IPS-15b (cell line): Measurements from ENCODE around the gene FEN1.

Experiments
- H3K27me3 ChIP-seq: one replicate; pipeline ENCODE4 v1.6.1; 2013; ENCODE audit warnings: low read length; ENCODE audit not compliant: control insufficient read depth, insufficient read depth
- H3K36me3 ChIP-seq: one replicate; pipeline ENCODE4 v1.6.1; 2013; ENCODE audit warnings: low read length; ENCODE audit not compliant: control insufficient read depth, insufficient read depth
- H3K4me1 ChIP-seq: one replicate; pipeline ENCODE4 v1.6.1; 2013; ENCODE audit warnings: mild to moderate bottlenecking, low read length; ENCODE audit not compliant: control insufficient read depth, insufficient read depth
- H3K4me3 ChIP-seq: one replicate; pipeline ENCODE4 v1.5.1; 2013; ENCODE audit warnings: low read depth, low read length
- H3K9ac ChIP-seq: one replicate; pipeline ENCODE4 v1.6.1; 2013; ENCODE audit warnings: low read depth, mild to moderate bottlenecking, low read length
- H3K9me3 ChIP-seq: one replicate; pipeline ENCODE4 v1.6.1; 2013; ENCODE audit warnings: mild to moderate bottlenecking, low read length; ENCODE audit not compliant: control insufficient read depth, insufficient read depth

Gene FEN1

GRCh38 chr11:61771985-61772455, 20.7 kb upstream of the FEN1 start:
- Histone ChIP-seq H3K4me1 (peaks cover 2% of the 10 kb centered on the region), H3K9ac (peak overlapping the region; percentile 37), H3K36me3 (no peaks in the 10 kb centered on the region), H3K9me3 (no peaks in the 10 kb centered on the region), H3K27me3 (no peaks in the 10 kb centered on the region), H3K4me3 (no peak overlapping the region)

- no peaks in the 10 kb centered on the region for H3K36me3 ChIP-seq
- H3K4me1 ChIP-seq: peaks cover 2% of the 10 kb centered on the region
- H3K4me3 ChIP-seq: no peak overlapping the region
- no peaks in the 10 kb centered on the region for H3K27me3 ChIP-seq
- H3K9ac ChIP-seq: no peak overlapping the region
- H3K9me3 ChIP-seq: no peaks in the 10 kb centered on the region
These were observed 19.4 kb upstream of the FEN1 start for GRCh38 chr11:61773356-61773755.

GRCh38 chr11:61773809-61774208, 18.9 kb upstream of the FEN1 start:
- Histone ChIP-seq H3K36me3 (peaks cover 2% of the 10 kb centered on the region), H3K4me1 (peaks cover 2% of the 10 kb centered on the region), H3K27me3 (no peaks in the 10 kb centered on the region), H3K4me3 (no peak overlapping the region), H3K9me3 (no peaks in the 10 kb centered on the region), H3K9ac (no peak overlapping the region)

GRCh38 chr11:61774411-61774810, 18.3 kb upstream of the FEN1 start:
- no peaks in the 10 kb centered on the region for H3K9me3 ChIP-seq
- no peak overlapping the region for H3K4me3 ChIP-seq

GRCh38 chr11:61775106-61775505, 17.6 kb upstream of the FEN1 start:
- Histone ChIP-seq H3K27me3 (no peaks in the 10 kb centered on the region), H3K9me3 (no peaks in the 10 kb centered on the region), H3K4me3 (no peak overlapping the region), H3K36me3 (peaks cover 2% of the 10 kb centered on the region), H3K9ac (no peak overlapping the region), H3K4me1 (peaks cover 2% of the 10 kb centered on the region)

More at GRCh38 chr11:61774411-61774810, 18.3 kb upstream of the FEN1 start:
- no peak overlapping the region for H3K9ac ChIP-seq
- peaks cover 2% of the 10 kb centered on the region for H3K4me1 ChIP-seq
- no peaks in the 10 kb centered on the region for H3K27me3 ChIP-seq
- peaks cover 2% of the 10 kb centered on the region for H3K36me3 ChIP-seq

- H3K9me3 ChIP-seq: no peaks in the 10 kb centered on the region
- H3K36me3 ChIP-seq: peaks cover 2% of the 10 kb centered on the region
These were observed 16.8 kb upstream of the FEN1 start for GRCh38 chr11:61775606-61776554.

GRCh38 chr11:61776561-61777075, 16.1 kb upstream of the FEN1 start:
- no peak overlapping the region for H3K4me3 ChIP-seq
- H3K9me3 ChIP-seq: no peaks in the 10 kb centered on the region
- no peaks in the 10 kb centered on the region for H3K27me3 ChIP-seq
- no peak overlapping the region for H3K9ac ChIP-seq
- H3K4me1 ChIP-seq: no peaks in the 10 kb centered on the region
- H3K36me3 ChIP-seq: peaks cover 2% of the 10 kb centered on the region

More at GRCh38 chr11:61775606-61776554, 16.8 kb upstream of the FEN1 start:
- Histone ChIP-seq H3K27me3 (no peaks in the 10 kb centered on the region), H3K4me1 (peaks cover 2% of the 10 kb centered on the region), H3K4me3 (no peak overlapping the region), H3K9ac (no peak overlapping the region)

- H3K27me3 ChIP-seq: no peaks in the 10 kb centered on the region
- no peak overlapping the region for H3K9ac ChIP-seq
- no peak overlapping the region for H3K4me3 ChIP-seq
- H3K9me3 ChIP-seq: no peaks in the 10 kb centered on the region
- H3K36me3 ChIP-seq: peaks cover 4% of the 10 kb centered on the region
- H3K4me1 ChIP-seq: no peaks in the 10 kb centered on the region
These were observed 15.2 kb upstream of the FEN1 start for GRCh38 chr11:61777234-61778090.

GRCh38 chr11:61778357-61778886, 14.3 kb upstream of the FEN1 start:
- Histone ChIP-seq H3K27me3 (no peaks in the 10 kb centered on the region), H3K9me3 (no peaks in the 10 kb centered on the region), H3K9ac (no peak overlapping the region), H3K4me1 (no peaks in the 10 kb centered on the region), H3K4me3 (no peak overlapping the region), H3K36me3 (peaks cover 4% of the 10 kb centered on the region)

GRCh38 chr11:61778920-61779650, 13.6 kb upstream of the FEN1 start:
- no peaks in the 10 kb centered on the region for H3K4me1 ChIP-seq

More at GRCh38 chr11:61778920-61779650, 13.6 kb upstream of the FEN1 start:
- no peaks in the 10 kb centered on the region for H3K9me3 ChIP-seq
- no peak overlapping the region for H3K4me3 ChIP-seq
- peaks cover 7% of the 10 kb centered on the region for H3K36me3 ChIP-seq
- H3K9ac ChIP-seq: no peak overlapping the region
- H3K27me3 ChIP-seq: no peaks in the 10 kb centered on the region
